C4-2B (cell line): Measurements from ENCODE around the gene SGK1.
"Not testable (repeated sequence)": the region's sequence is repeated elsewhere in the genome, so short reads cannot be mapped to it uniquely, and the experiment has no call there.

Experiments
- H3K27ac ChIP-seq: fragments of 450-650 bp; 2 replicates; pipeline ENCODE4 v1.5.1; 2017
- ZFX ChIP-seq: fragments of 450-650 bp; IDR thresholded peaks from 2 replicates; pipeline ENCODE4 v1.6.1; 2017
- TF ChIP-seq, protein P1 (sequence below): fragments of 450-650 bp; conservative IDR thresholded peaks from 2 replicates; pipeline ENCODE4 v1.5.1; 2017; ENCODE audit warnings: mild to moderate bottlenecking

Gene SGK1

DNA sequence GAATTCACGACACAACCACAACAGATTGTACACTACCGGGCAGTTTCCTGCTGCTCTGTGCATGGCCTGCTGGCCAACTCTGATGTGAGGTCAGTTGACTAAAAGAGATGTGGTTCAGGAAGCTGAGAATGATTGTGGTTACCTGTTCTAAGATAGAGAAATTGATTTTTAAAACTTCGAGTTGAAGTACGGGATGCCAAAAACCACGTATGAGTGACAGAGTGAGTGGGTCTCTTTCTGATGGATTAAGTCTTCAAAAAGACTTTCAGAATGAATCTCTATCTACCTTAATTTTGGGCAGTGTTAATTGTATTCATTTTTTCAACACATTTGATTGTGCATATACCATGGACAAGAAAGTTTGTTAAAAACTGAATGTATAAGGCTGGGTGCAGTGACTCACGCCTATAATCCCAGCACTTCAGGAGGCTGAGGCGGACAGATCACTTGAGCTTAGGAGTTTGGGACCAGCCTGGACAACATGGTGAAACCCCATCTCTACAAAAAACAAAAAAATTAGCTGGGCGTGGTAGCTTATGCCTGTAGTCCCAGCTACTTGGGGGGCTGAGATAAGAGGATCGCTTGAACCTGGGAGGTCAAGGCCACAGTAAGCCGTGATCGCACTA lies 121.2 kb downstream of the SGK1 start:
- TF ChIP-seq, protein P1, sequence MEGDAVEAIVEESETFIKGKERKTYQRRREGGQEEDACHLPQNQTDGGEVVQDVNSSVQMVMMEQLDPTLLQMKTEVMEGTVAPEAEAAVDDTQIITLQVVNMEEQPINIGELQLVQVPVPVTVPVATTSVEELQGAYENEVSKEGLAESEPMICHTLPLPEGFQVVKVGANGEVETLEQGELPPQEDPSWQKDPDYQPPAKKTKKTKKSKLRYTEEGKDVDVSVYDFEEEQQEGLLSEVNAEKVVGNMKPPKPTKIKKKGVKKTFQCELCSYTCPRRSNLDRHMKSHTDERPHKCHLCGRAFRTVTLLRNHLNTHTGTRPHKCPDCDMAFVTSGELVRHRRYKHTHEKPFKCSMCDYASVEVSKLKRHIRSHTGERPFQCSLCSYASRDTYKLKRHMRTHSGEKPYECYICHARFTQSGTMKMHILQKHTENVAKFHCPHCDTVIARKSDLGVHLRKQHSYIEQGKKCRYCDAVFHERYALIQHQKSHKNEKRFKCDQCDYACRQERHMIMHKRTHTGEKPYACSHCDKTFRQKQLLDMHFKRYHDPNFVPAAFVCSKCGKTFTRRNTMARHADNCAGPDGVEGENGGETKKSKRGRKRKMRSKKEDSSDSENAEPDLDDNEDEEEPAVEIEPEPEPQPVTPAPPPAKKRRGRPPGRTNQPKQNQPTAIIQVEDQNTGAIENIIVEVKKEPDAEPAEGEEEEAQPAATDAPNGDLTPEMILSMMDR: no peak
- TF ChIP-seq ZFX: no peak

DNA sequence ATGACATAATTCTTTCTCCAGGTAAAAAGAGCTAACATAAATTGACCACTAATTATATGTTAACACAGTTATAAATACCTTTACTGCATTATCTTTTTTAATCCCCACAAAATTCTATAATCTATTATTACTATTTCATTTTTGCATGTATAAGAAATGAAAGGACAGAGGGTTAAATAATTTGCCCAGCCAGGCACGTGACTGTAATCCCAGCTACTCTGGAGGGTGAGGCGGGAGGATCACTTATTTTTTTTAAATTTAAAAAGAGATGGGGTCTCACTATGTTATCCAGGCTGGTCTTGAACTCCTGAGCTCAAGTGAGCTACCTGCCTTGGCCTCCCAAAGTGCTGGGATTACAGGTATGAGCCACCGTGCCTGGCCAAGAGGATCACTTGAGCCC lies 121.9 kb downstream of the SGK1 start:
- no peak overlapping the region for H3K27ac ChIP-seq
- TF ChIP-seq, protein P1: no peak
- TF ChIP-seq ZFX: no peak

More for the DNA sequence above, 121.2 kb downstream of the SGK1 start:
- no peak overlapping the region for H3K27ac ChIP-seq

DNA sequence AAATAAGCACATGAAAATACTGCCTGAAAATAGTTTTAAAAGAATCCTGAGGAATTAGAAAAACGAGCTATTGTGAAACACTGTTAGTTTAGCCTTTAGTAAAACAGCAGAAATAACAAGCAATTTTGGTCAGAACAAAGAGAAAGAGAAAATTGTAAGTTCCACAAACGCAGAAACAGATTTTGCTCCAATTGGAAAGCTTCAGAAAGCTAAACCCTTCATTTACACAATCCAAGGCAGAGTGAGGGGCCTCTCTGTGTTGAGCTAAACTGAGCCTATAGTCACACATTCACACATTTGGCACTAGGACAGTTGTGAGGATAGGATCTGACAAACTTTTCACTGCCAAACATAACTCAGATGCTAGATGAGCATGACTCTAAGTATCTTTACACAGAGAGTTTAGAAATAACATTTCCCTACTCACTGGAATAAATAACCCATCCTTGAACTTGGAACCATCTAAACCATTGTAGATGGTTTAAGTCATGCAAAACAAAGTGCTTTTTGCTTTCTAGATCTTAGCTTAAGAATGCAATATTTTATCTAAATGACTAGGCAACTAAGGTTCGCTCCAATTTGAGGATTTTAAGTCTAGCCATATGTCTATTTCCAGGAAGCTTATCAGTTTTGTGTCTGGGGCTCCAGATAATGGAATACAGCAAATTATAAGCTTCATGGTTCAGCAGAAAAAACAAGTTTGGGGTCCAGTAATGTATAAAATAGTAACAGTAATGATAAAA lies 122.6 kb downstream of the SGK1 start:
- no peak overlapping the region for H3K27ac ChIP-seq
- no peak for TF ChIP-seq ZFX
- TF ChIP-seq, protein P1: no peak

DNA sequence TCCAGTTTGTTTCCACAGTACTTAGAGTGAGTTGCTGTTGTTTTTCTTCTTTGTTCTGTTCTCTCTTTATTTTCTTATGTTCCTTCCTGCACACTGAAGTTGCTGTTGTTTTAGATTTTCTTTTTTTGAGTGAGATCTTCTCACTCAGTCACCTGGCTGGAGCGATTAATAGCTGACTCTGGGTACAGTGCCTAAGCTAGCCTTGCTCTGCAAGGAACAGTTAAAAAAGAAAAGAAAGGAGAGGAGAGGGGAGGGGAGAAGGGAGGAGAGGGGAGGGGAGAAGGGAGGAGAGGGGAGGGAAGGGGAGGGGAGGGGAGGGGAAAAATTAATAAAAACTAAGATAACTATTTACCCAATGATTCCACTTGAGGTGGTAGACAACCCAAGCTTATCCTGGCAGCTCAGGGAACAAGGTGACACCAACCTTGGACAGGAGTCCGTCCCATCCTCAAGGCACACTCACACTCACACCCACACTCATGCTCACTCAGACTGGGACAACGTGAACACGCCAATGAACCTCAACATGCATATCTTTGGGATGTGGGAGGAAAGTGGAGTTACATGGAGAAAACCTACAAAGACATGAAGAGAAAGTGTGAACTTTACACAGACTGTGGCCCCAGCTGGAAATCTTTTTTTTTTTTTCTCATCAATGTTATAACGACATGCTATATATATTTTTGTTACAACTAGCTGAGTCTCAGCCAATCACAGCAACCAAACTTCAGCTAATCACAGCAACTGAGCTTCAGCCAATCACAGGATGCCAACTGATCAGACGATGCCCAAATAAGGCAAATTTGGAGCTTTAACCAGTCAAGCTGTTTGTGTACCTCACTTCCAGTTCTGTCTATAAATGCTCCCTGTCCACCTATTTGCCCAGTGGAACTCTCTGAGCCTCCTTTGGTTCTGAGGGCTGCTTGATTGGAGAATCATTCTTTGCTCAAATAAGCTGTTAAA lies 124.1 kb downstream of the SGK1 start:
- TF ChIP-seq ZFX: no peak
- TF ChIP-seq, protein P1: no peak
- no peak overlapping the region for H3K27ac ChIP-seq

DNA sequence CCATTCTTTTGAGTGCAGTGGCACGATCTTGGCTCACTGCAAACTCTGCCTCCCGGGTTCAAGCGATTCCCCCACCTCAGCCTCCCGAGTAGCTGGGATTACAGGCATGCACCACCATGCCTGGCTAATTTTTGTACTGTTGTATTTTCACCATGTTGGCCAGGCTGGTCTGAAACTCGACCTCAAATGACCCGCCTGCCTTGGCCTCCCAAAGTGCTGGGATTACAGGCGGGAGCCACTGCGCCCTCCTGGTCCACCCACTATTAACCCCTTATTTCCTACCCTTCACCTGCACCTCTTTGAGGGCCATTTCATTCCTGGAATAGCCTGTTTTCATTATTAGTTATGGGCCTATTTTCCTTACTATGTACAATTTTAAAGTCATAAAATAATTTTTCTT lies 125.3 kb downstream of the SGK1 start:
- not testable (repeated sequence) for H3K27ac ChIP-seq

DNA sequence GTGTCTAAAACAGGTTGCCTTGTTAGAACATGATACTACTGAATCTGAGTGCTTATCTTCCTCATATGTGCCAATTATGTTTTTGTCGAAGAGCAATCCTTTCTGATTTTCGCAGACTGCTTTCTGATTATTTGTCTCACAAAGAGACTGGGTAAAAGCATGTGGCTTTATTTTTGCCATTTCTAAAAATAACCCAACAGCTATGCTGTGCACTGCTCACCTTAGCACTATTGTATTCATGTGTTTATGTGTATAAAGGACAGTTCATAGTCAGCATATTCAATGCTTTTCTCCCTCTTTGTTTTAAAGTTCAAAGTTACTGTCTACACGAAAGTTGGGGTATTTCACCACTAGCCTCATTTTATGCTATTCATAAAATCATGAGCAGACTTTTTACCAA lies 127.0 kb downstream of the SGK1 start:
- no peak overlapping the region for H3K27ac ChIP-seq
- TF ChIP-seq, protein P1: no peak

DNA sequence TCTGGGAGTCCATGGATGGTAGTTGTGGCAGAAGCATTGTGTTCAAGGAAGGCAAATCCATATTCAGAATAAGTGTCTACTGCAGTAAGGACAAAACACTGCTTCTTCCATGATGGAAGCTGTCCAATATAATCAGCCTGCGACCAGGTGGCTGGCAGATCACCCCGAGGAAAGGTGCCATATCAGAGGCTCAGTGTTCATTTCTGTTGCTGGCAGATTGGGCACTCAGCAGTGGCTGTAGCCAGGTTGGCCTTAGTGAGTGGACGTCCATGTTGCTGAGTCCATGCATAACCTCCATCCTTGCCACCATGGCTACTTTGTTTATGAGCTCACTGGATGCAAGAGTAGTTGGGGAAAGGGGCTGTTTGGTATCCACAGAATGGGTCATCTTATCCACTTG lies 130.2 kb downstream of the SGK1 start:
- no peak for TF ChIP-seq ZFX
- TF ChIP-seq, protein P1: no peak
- no peak overlapping the region for H3K27ac ChIP-seq
